WTC11 (cell line): ENCODE measurements around the gene HPS5. TPM values are rescaled to one million over a fixed set of nuclear protein-coding genes. Genes with fewer than 3 reads are reported as not detected.

Source experiments
- ATAC-seq: fragments of 200-7000 bp; cut with Tn5 transposase; 2 replicates; pipeline ENCODE4 v1.10.0; 2021; ENCODE audit warnings: mild to moderate bottlenecking, moderate library complexity
- CTCF ChIA-PET: fragments of 300-600 bp; sonication (Branson Sonifier 250); formaldehyde crosslinking; loops from one replicate; lab custom pipeline; 2021; ENCODE audit warnings: antibody characterized with exemption; lab: Charles Lee
- POLR2A ChIA-PET: fragments of 350-600 bp; sonication (Branson Sonifier 250); formaldehyde crosslinking; loops from one replicate; lab custom pipeline; 2021; ENCODE audit warnings: antibody characterized with exemption; lab: Charles Lee
- DNase-seq: peaks from one replicate; pipeline ENCODE4 v3.0.0; 2021; ENCODE audit warnings: low spot score
- H3K27ac Mint-ChIP-seq: 2 replicates; pipeline ENCODE4 v1.8.0; 2021; ENCODE audit warnings: mixed read lengths
- H3K27me3 Mint-ChIP-seq: 2 replicates; pipeline ENCODE4 v1.8.0; 2021; ENCODE audit warnings: low read depth, mild to moderate bottlenecking, moderate library complexity, mixed read lengths
- H3K36me3 Mint-ChIP-seq: 2 replicates; pipeline ENCODE4 v1.8.0; 2021; ENCODE audit warnings: mixed read lengths
- H3K4me1 Mint-ChIP-seq: 2 replicates; pipeline ENCODE4 v1.8.0; 2022; ENCODE audit warnings: mixed read lengths
- H3K4me3 Mint-ChIP-seq: 2 replicates; pipeline ENCODE4 v1.8.0; 2021; ENCODE audit warnings: mild to moderate bottlenecking, moderate library complexity, mixed read lengths
- H3K9me3 Mint-ChIP-seq: 2 replicates; pipeline ENCODE4 v1.8.0; 2021; ENCODE audit warnings: mixed read lengths
- ATF1 ChIP-seq: sonication (generic); formaldehyde crosslinking; IDR thresholded peaks from 2 replicates; pipeline ENCODE4 v1.8.1; 2023; ENCODE audit warnings: mild to moderate bottlenecking, moderate library complexity, missing genetic modification reagents
- CTCF ChIP-seq: fragments of 200-600 bp; IDR thresholded peaks from 2 replicates; pipeline ENCODE4 v1.8.0; 2022; ENCODE audit warnings: antibody characterized with exemption
- E2F4 ChIP-seq: sonication (generic); formaldehyde crosslinking; IDR thresholded peaks from 2 replicates; pipeline ENCODE4 v1.8.1; 2022; ENCODE audit warnings: low read depth, mild to moderate bottlenecking, moderate library complexity, missing genetic modification reagents, borderline replicate concordance
- FOXJ3 ChIP-seq: sonication (generic); formaldehyde crosslinking; IDR thresholded peaks from 2 replicates; pipeline ENCODE4 v1.9.0; 2021; ENCODE audit warnings: missing genetic modification reagents, mild to moderate bottlenecking, borderline replicate concordance
- GRHL2 ChIP-seq: fragments of 250-450 bp; sonication (Bioruptor Pico); IDR thresholded peaks from 2 replicates; pipeline ENCODE4 v1.8.0; 2022; ENCODE audit warnings: mild to moderate bottlenecking, moderate library complexity; ENCODE audit not compliant: insufficient replicate concordance, severe bottlenecking
- HMGA2 ChIP-seq: fragments of 250-450 bp; sonication (Bioruptor Pico); IDR thresholded peaks from 2 replicates; pipeline ENCODE4 v1.4.0; 2021; ENCODE audit warnings: mild to moderate bottlenecking, moderate library complexity
- JAZF1 ChIP-seq: fragments of 250-450 bp; sonication (Bioruptor Pico); IDR thresholded peaks from 2 replicates; pipeline ENCODE4 v1.9.0; 2021; ENCODE audit warnings: moderate library complexity, mild to moderate bottlenecking, inconsistent platforms
- JUN ChIP-seq: sonication (generic); formaldehyde crosslinking; IDR thresholded peaks from 2 replicates; pipeline ENCODE4 v1.8.0; 2023; ENCODE audit warnings: mild to moderate bottlenecking, missing genetic modification reagents
- KAT7 ChIP-seq: sonication (generic); formaldehyde crosslinking; IDR thresholded peaks from 2 replicates; pipeline ENCODE4 v1.8.1; 2023; ENCODE audit warnings: missing genetic modification reagents, mild to moderate bottlenecking, borderline replicate concordance
- MXD4 ChIP-seq: fragments of 250-450 bp; sonication (Bioruptor Pico); IDR thresholded peaks from 2 replicates; pipeline ENCODE4 v1.8.0; 2021; ENCODE audit warnings: mild to moderate bottlenecking, moderate library complexity, borderline replicate concordance
- NR2C2 ChIP-seq: sonication (generic); formaldehyde crosslinking; IDR thresholded peaks from 2 replicates; pipeline ENCODE4 v1.8.0; 2022; ENCODE audit warnings: mild to moderate bottlenecking, missing genetic modification reagents
- RELA ChIP-seq: sonication (generic); formaldehyde crosslinking; IDR thresholded peaks from 2 replicates; pipeline ENCODE4 v1.8.1; 2022; ENCODE audit warnings: missing genetic modification reagents, mild to moderate bottlenecking, borderline replicate concordance
- RORB ChIP-seq: fragments of 250-450 bp; sonication (Bioruptor Pico); IDR thresholded peaks from 2 replicates; pipeline ENCODE4 v1.9.0; 2021; ENCODE audit warnings: mild to moderate bottlenecking
- ZNF121 ChIP-seq: sonication (generic); formaldehyde crosslinking; IDR thresholded peaks from 2 replicates; pipeline ENCODE4 v1.8.0; 2023; ENCODE audit warnings: missing genetic modification reagents
- ZNF138 ChIP-seq: sonication (generic); formaldehyde crosslinking; conservative IDR thresholded peaks from 2 replicates; pipeline ENCODE4 v1.8.1; 2022; ENCODE audit warnings: mild to moderate bottlenecking, moderate library complexity, missing genetic modification reagents
- ZNF232 ChIP-seq: sonication (generic); formaldehyde crosslinking; IDR thresholded peaks from 2 replicates; pipeline ENCODE4 v1.8.0; 2022; ENCODE audit warnings: mild to moderate bottlenecking, missing genetic modification reagents
- ZNF317 ChIP-seq: sonication (generic); formaldehyde crosslinking; IDR thresholded peaks from 2 replicates; pipeline ENCODE4 v1.8.1; 2023; ENCODE audit warnings: low read depth, mild to moderate bottlenecking, moderate library complexity, missing genetic modification reagents, borderline replicate concordance
- total RNA-seq: library from RNA; stranded (reverse); gene quantifications from 3 replicates; pipeline ENCODE4 v1.2.3, GENCODE V29; 2021
- TF ChIP-seq, protein P1 (sequence below): sonication (generic); formaldehyde crosslinking; IDR thresholded peaks from 2 replicates; pipeline ENCODE4 v1.8.1; 2023; ENCODE audit warnings: mild to moderate bottlenecking, missing genetic modification reagents, moderate library complexity
- TF ChIP-seq, protein P2 (sequence below): sonication (generic); formaldehyde crosslinking; IDR thresholded peaks from 2 replicates; pipeline ENCODE4 v1.8.1; 2023; ENCODE audit warnings: mild to moderate bottlenecking, moderate library complexity, missing genetic modification reagents

The HPS5 gene
- total RNA-seq, 1 experiment from 2014 or later: 14.9 TPM

- DNase-seq: no peak
- ATAC-seq: no peak
- ChIA-PET CTCF (no interaction called here), POLR2A (no interaction called here)
- Mint-ChIP-seq H3K27me3 (no peaks in the 10 kb centered on the region), H3K4me1 (peaks cover 18% of the 10 kb centered on the region), H3K4me3 (no peak overlapping the region), H3K27ac (no peak overlapping the region; the same call in 1 of the 2 replicates), H3K36me3 (peaks cover 6% of the 10 kb centered on the region), H3K9me3 (no peaks in the 10 kb centered on the region)
- TF ChIP-seq JUN (no peak), RORB (no peak), ZNF138 (CRISPR knock-in tag) (no peak), RELA (CRISPR knock-in tag) (no peak), FOXJ3 (CRISPR knock-in tag) (no peak), NR2C2 (no peak), HMGA2 (CRISPR knock-in tag) (no peak), CTCF (no peak), GRHL2 (no peak), JAZF1 (no peak), MXD4 (CRISPR knock-in tag) (no peak), ZNF317 (CRISPR knock-in tag) (no peak), KAT7 (CRISPR knock-in tag) (no peak)
- TF ChIP-seq, protein P1, sequence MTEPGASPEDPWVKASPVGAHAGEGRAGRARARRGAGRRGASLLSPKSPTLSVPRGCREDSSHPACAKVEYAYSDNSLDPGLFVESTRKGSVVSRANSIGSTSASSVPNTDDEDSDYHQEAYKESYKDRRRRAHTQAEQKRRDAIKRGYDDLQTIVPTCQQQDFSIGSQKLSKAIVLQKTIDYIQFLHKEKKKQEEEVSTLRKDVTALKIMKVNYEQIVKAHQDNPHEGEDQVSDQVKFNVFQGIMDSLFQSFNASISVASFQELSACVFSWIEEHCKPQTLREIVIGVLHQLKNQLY (CRISPR knock-in tag): no peak
- TF ChIP-seq, protein P2, sequence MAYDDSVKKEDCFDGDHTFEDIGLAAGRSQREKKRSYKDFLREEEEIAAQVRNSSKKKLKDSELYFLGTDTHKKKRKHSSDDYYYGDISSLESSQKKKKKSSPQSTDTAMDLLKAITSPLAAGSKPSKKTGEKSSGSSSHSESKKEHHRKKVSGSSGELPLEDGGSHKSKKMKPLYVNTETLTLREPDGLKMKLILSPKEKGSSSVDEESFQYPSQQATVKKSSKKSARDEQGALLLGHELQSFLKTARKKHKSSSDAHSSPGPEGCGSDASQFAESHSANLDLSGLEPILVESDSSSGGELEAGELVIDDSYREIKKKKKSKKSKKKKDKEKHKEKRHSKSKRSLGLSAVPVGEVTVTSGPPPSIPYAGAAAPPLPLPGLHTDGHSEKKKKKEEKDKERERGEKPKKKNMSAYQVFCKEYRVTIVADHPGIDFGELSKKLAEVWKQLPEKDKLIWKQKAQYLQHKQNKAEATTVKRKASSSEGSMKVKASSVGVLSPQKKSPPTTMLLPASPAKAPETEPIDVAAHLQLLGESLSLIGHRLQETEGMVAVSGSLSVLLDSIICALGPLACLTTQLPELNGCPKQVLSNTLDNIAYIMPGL (CRISPR knock-in tag): no peak
Observed at GRCh38 chr11:18317551-18317950, 4.4 kb downstream of the HPS5 start.

- H3K27me3 Mint-ChIP-seq: no peaks in the 10 kb centered on the region
- no peak overlapping the region for H3K4me3 Mint-ChIP-seq
- CTCF ChIA-PET: interaction anchor here (1.0 to 1.6 kb wide), 2 partner anchors 72 to 112 kb away, joined by 3 to 10 read pairs; no protein-coding TSS in a partner anchor
- POLR2A ChIA-PET: interaction anchor here (0.6 kb wide), 1 partner anchor 378 kb away, joined by 4 read pairs; no protein-coding TSS in a partner anchor
- peaks cover 12% of the 10 kb centered on the region for H3K36me3 Mint-ChIP-seq
- no peaks in the 10 kb centered on the region for H3K9me3 Mint-ChIP-seq
- no peak for ATAC-seq
- no peak overlapping the region for H3K27ac Mint-ChIP-seq
- TF ChIP-seq ZNF121 (CRISPR knock-in tag): peak; percentile 84; the same call in 1 of the 2 replicates
- TF ChIP-seq ATF1 (CRISPR knock-in tag): no peak
- TF ChIP-seq ZNF232 (CRISPR knock-in tag): no peak
- TF ChIP-seq E2F4: no peak
- DNase-seq: no peak
- peaks cover 14% of the 10 kb centered on the region for H3K4me1 Mint-ChIP-seq
Observed at GRCh38 chr11:18315893-18316292, 6.0 kb downstream of the HPS5 start.
